Midbrain (tissue), 1 donor: Measurements from ENCODE around the gene CXCL10.

Source experiments
- DNase-seq: peaks from one replicate; lab custom pipeline; 2025; lab: John Stamatoyannopoulos, UW

The CXCL10 gene

GRCh38 chr4:75992462-75992861, 30.8 kb downstream of the CXCL10 start:
- DNase-seq, result no peak

DNA sequence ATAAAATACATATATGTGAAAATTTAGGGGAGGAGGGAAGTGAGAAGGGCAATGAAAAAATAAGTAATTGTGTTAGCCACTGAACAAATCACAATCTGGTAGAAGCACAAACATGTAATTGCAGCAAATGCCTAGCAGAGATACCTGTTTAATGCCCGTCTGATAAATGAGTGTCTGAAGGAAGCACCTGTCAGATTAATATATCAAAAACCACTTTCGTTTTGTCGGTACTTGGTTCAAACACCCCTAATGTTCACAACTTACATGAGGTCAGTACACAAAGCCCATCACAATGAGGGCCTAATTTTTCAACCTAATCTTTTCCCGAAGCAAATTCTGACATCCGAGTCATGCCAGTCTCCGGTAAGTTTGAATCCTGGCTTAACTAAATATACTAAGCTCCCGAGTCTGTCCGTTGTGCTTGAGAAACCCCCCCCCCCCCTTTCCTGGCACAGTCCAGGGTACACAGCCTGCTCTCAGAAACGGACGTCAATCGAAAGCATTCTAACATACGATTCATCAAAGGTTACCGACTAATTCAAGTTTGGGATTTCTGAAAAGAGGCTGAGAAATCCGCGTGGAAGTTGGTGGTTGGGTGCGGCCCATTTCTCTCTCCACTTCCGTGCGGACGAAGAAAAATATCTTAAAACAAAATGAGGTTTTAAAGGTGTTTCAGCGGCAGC, 33.3 kb downstream of the CXCL10 start:
- DNase-seq, result no peak

- no peak for DNase-seq
These were observed 38.2 kb downstream of the CXCL10 start for GRCh38 chr4:75985116-75985515.

GRCh38 chr4:75980576-75980975, 42.7 kb downstream of the CXCL10 start:
- no peak for DNase-seq

DNA sequence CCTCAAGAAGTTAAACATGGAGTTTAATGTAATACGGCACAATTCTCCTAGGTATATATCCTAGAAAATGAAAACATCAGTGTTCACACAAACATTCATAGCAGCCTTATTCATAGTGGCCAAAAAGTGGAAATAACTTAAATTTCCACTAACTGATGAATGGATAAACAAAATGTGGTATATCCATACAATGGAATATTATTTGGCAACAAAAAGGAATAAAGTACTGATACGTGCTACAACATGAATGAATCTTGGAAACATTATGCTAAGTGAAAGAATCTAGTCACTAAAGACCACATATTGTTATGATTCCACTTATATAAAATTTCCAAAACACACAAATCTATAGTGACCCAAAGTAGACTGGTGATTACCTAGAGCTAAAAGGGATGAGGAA, 47.1 kb downstream of the CXCL10 start:
- no peak for DNase-seq

DNA sequence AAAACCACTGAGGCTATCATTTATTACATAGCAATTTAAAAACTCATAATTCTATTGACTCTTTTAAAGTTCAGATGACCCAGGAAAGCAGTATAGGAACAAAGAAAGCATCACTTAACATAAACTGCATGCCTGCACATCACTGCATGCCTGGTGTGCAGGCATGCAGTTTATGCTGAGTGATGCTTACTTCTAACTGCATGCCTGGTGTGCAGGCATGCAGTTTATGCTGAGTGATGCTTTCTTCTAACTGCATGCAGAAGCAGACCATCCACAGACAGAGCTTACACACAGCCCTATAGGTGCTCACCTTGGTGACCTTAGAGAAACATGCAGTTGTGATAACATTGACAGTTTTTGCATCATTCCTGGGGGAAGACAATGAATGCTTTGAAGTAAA, 49.5 kb downstream of the CXCL10 start:
- no peak for DNase-seq
